VCaP (cell line): ENCODE measurements around the gene CIART.
"Not testable (repeated sequence)": the region's sequence is repeated elsewhere in the genome, so short reads cannot be mapped to it uniquely, and the experiment has no call there.

Experiments
- H3K27ac ChIP-seq: fragments of 450-650 bp; 2 replicates; pipeline ENCODE4 v1.5.1; 2017
- TF ChIP-seq, protein P1 (sequence below): fragments of 450-650 bp; conservative IDR thresholded peaks from 2 replicates; pipeline ENCODE4 v1.5.1; 2017; ENCODE audit warnings: mild to moderate bottlenecking, moderate library complexity

The CIART gene, protein sequence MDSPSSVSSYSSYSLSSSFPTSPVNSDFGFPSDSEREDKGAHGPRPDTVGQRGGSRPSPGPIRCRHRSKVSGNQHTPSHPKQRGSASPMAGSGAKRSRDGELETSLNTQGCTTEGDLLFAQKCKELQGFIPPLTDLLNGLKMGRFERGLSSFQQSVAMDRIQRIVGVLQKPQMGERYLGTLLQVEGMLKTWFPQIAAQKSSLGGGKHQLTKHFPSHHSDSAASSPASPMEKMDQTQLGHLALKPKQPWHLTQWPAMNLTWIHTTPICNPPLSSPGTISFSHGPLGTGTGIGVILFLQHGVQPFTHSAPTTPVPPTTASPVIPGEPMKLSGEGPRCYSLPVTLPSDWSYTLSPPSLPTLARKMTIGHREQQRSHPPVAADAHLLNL

DNA sequence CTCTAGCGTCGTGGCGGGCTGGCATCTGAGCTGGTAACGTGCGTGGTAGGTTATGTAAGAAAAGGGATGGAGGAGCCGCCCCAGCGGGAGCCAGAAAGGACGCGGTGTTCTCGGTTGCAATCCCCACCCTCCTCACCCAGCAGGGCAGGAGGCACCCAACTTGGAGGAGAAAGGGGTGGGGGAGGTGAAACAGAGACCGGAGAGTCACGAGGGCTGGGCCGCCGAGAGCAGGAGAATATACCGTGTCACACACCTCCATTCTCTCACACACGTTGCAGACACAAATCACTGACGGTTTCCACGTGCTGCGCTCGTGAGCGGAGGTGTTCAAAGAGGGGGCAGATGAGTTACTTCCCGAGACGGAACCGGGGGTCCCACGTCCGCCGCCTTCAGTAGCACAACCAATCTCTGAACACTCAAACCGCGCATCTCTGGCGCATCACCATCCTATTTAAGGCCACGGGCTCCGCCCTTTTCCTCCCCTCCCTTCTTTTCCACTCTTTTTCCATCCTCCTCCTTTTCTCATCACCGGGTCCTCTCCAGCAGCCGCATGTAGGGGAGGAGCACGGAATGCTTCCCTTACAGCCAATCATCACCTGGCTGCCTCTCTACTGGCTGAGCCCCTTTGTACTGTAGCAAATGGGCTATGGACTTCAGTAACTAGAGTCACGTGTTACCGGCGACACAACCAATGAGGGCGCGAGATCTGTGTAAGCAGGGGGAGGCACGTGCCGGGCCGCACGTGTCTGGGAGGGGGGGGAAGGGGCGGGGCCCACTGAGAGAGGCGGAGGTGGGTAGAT lies at the start of gene CIART:
TSS of gene CIART (plus strand) at position 797 of the 800 bp plus-strand sequence. CDS start 714 bp downstream, outside the sequence.
- TF ChIP-seq, protein P1, sequence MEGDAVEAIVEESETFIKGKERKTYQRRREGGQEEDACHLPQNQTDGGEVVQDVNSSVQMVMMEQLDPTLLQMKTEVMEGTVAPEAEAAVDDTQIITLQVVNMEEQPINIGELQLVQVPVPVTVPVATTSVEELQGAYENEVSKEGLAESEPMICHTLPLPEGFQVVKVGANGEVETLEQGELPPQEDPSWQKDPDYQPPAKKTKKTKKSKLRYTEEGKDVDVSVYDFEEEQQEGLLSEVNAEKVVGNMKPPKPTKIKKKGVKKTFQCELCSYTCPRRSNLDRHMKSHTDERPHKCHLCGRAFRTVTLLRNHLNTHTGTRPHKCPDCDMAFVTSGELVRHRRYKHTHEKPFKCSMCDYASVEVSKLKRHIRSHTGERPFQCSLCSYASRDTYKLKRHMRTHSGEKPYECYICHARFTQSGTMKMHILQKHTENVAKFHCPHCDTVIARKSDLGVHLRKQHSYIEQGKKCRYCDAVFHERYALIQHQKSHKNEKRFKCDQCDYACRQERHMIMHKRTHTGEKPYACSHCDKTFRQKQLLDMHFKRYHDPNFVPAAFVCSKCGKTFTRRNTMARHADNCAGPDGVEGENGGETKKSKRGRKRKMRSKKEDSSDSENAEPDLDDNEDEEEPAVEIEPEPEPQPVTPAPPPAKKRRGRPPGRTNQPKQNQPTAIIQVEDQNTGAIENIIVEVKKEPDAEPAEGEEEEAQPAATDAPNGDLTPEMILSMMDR = no peak
- H3K27ac ChIP-seq = peak within 1 kb of the TSS; percentile 77

DNA sequence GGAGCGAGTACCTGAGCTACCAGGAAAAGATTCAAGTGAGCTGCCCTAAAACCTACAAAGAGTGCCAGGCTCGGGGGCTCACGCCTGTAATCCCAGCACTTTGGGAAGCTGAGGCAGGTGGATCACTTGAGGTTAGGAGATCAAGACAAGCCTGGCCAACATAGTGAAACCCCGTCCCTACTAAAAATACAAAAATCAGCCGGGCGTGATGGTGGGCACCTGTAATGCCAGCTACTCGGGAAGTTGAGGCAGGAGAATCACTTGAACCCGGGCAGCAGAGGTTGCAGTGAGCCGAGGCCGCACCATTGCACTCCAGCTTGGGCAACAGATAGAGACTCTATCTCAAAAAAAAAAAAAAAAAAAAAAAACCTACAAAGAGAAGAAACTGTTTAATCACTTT lies 49.4 kb upstream of the CIART start:
- H3K27ac ChIP-seq = not testable (repeated sequence)

DNA sequence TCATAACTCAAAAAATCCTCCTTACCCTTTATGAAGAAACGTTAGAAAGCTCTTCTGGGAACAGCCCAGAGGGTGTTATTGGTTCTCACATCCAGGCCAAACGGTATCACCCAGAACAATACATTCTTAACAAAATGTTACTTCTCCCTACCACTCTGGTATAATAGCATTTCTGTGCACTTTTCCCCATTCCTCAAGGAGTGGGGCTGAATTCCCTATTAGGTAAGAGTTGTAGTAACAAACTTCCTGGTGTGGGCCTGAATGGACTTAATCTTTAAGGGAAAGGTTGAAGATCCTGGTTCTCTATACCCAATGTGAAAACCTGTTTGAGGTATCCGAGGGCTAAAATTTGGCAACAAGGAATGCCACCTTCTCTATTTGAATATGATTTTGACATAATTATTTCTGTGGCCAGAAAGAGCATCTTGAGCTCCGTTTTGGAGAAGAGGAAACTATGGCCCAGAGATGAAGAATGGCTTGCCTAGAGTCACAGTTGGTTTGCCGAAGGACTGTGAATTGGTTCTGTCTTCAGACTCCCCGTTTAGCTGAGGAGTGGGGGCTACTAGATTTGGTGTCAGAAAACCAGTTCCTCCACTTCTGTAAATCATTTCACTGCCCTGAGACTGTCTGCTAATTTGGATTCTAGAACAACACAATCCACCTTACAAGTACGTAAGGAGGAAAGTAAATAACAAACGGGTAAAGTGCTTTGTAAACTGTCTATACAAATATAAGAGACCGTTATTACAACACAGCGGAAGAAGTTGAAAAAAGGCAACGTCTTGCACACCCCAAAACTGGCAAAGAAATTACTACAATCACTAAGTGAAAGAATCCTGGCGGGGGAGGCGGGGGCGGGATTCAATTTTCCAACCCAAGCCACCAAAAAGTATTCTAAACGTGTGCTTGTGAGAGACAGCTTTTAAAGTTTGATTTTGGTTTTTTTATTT lies 48.7 kb upstream of the CIART start:
- peak overlapping the region; percentile 10; the same call in 1 of the 2 replicates for H3K27ac ChIP-seq
- TF ChIP-seq, protein P1 = no peak

DNA sequence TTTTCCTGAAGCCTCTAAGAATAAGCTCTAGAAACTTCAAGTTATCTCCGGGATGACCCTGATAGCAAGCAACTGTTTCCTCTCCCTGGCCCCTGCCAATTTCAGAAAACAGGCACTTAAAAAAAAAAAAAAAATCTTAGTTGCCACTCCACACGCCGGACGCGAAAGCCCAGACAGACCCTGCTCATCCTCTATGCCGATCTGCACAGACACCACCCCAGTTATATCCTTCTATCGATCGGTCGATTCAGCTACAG lies 48.1 kb upstream of the CIART start:
- H3K27ac ChIP-seq = no peak overlapping the region
- TF ChIP-seq, protein P1 = no peak

DNA sequence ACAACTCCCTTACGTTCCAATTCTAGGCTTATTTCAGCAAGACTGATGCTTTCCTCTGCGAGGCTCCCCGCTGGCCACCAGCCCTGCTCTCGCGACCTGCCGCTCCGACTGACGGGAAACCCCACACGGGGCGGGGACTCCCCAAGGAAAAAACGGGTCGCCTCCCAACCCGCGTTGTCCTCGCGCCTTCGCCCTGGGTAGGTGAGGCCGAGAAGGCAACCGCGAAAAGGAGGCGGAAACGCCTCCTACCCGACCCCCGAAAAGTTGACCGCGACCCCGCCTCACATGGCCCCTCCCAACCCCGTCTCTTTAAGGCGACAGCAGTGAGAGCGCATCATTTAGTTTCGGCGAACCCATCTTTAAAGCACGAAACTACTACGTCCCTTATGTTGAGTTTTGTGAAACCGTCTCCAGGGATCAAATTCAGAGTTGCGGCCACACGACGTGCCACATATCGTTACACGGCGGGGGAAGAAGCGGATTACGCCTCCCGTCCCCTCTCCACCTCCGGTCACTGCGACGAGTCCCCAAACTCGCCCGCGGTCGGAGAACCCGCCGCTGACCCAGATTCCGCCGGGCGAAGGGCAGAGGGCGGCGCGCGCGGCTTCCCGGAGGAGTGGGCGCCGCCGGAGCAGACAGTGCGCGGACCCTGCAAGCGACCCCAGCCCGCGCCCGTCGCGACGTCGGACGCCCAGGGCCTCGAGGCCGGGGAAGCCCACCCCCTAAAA lies 47.6 kb upstream of the CIART start:
- peak overlapping the region; percentile 42; the same call in 1 of the 2 replicates for H3K27ac ChIP-seq
- TF ChIP-seq, protein P1 = no peak

DNA sequence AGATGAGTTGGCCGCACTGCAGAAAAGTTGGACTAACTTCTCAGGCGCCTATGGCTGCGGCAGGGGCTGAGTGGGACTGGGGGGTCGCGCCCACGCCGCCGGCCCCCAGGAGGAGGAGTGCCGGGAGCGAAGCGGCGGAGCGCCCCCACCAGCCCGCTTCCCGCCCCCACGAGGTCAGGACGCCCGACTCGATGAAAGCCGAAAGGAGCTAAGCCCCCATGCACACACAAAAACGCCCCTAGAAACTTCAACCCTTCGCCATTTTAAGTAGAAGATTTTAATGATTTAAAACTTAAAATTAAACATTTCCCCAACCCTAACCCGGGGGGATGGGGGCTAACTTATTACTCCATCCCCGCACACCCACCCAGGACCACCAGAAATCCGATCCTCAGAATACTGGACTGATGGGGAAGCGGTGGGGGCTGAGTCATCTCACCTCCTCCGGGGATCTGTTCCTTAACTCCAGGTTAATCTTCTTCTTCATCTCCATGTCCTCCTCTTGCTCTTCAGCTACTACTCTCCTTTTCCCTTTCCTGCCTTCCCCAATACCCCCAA lies 47.0 kb upstream of the CIART start:
- peak overlapping the region; percentile 42; the same call in 1 of the 2 replicates for H3K27ac ChIP-seq
- TF ChIP-seq, protein P1 = no peak
